Stimulated activated naive CD8-positive, alpha-beta T cell treated with anti-CD3 and anti-CD28 coated beads, Interleukin-15, Interleukin-2, amounts not matched to agents 100 ng/mL and 50 ng/mL, for 24 hours (primary cell): ENCODE results near the gene TMEM59.
"Not testable (repeated sequence)": the region's sequence is repeated elsewhere in the genome, so short reads cannot be mapped to it uniquely, and the experiment has no call there.

Experiments used
- H3K27ac Mint-ChIP-seq: one replicate; pipeline ENCODE4 v1.8.0; 2021; ENCODE audit warnings: mild to moderate bottlenecking, mixed read lengths
- H3K27me3 Mint-ChIP-seq: one replicate; pipeline ENCODE4 v1.8.0; 2021; ENCODE audit warnings: mixed read lengths
- H3K36me3 Mint-ChIP-seq: one replicate; pipeline ENCODE4 v1.8.0; 2021; ENCODE audit warnings: low read depth, mixed read lengths
- H3K4me1 Mint-ChIP-seq: one replicate; pipeline ENCODE4 v1.8.0; 2021; ENCODE audit warnings: low read depth, mixed read lengths
- H3K4me3 Mint-ChIP-seq: one replicate; pipeline ENCODE4 v1.8.0; 2021; ENCODE audit warnings: mild to moderate bottlenecking, mixed read lengths
- H3K9me3 Mint-ChIP-seq: one replicate; pipeline ENCODE4 v1.8.0; 2021; ENCODE audit warnings: mixed read lengths

TMEM59 gene

GRCh38 chr1:54080598-54081049 lies 27.6 kb upstream of the TMEM59 start:
- Mint-ChIP-seq H3K4me3 (no peak overlapping the region), H3K36me3 (no peaks in the 10 kb centered on the region), H3K4me1 (peaks cover 16% of the 10 kb centered on the region), H3K9me3 (no peaks in the 10 kb centered on the region), H3K27me3 (no peaks in the 10 kb centered on the region), H3K27ac (no peak overlapping the region)

DNA sequence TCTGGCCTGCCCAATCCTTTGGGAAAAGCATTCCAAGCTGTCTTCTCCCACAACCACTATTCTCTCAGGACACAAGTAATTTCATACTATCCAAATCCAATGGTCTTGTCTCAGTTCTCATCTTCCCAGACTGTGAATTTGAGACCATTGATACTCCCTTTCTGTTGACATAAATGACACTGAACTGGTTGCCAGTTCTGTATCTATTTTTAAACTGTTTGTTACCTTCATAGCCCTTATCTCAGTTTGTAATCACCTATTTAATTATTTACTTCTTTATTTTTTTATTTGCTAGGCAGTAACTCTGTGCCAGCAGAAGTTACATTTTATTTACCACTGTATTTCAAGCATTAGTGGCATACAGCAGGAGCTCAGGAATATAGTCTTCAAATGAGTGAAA lies 24.4 kb upstream of the TMEM59 start:
- H3K4me3 Mint-ChIP-seq, result no peak overlapping the region
- H3K4me1 Mint-ChIP-seq, result peaks cover 16% of the 10 kb centered on the region
- H3K27ac Mint-ChIP-seq, result no peak overlapping the region
- H3K36me3 Mint-ChIP-seq, result no peaks in the 10 kb centered on the region
- H3K27me3 Mint-ChIP-seq, result no peaks in the 10 kb centered on the region
- no peaks in the 10 kb centered on the region for H3K9me3 Mint-ChIP-seq

- Mint-ChIP-seq H3K4me1 (no peaks in the 10 kb centered on the region), H3K36me3 (peaks cover 13% of the 10 kb centered on the region), H3K27me3 (no peaks in the 10 kb centered on the region), H3K9me3 (no peaks in the 10 kb centered on the region), H3K4me3 (no peak overlapping the region), H3K27ac (no peak overlapping the region)
Observed at GRCh38 chr1:54070171-54070837, 17.3 kb upstream of the TMEM59 start.

GRCh38 chr1:54069791-54070170 lies 16.8 kb upstream of the TMEM59 start:
- Mint-ChIP-seq H3K9me3 (no peaks in the 10 kb centered on the region), H3K36me3 (peaks cover 13% of the 10 kb centered on the region)

GRCh38 chr1:54064299-54064698 lies 11.3 kb upstream of the TMEM59 start:
- Mint-ChIP-seq H3K4me1 (no peaks in the 10 kb centered on the region), H3K36me3 (peaks cover 10% of the 10 kb centered on the region), H3K27ac (no peak overlapping the region), H3K9me3 (no peaks in the 10 kb centered on the region), H3K27me3 (no peaks in the 10 kb centered on the region), H3K4me3 (no peak overlapping the region)

More at GRCh38 chr1:54069791-54070170, 16.8 kb upstream of the TMEM59 start:
- Mint-ChIP-seq H3K27ac (no peak overlapping the region), H3K4me1 (no peaks in the 10 kb centered on the region), H3K27me3 (no peaks in the 10 kb centered on the region), H3K4me3 (no peak overlapping the region)

- Mint-ChIP-seq H3K27ac (no peak overlapping the region), H3K4me3 (no peak overlapping the region), H3K27me3 (no peaks in the 10 kb centered on the region), H3K9me3 (no peaks in the 10 kb centered on the region), H3K4me1 (peaks cover 36% of the 10 kb centered on the region), H3K36me3 (peaks cover 37% of the 10 kb centered on the region)
Observed at GRCh38 chr1:54054438-54054749, 1.4 kb upstream of the TMEM59 start.

DNA sequence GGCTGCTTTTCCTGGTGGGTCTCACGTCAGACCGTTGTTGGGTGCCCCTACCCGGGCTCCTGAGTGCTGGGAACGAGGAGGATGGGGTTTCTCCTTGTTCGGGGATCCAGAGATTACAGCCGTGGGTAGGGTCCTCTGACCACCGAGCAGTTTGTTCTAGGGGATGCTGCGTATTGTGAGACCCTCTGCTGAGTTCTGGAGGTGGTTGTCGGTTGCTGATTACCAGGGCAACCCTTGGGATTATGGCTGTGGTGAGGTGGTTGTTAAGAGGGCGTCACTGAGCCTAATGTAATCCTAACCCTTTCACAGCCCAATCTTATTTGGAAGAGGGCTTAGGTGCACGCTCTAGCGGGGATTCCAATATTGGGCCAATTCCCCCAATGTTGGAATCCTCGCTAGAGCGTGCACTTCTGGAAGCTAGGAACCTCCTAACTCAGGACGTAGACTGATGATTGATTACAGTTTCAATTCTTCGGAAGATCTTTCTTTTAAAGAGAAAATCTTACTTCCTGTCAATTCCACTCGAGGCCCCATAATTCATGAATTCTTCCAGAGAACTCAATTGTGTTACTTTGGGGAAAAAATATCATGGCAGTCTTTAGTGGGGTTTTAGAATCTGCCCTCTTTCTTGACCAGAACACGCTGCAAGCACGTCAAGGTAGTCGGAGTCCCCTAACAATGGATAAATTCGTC lies 887 bp upstream of the TMEM59 start:
- H3K4me1 Mint-ChIP-seq, result peaks cover 38% of the 10 kb centered on the region
- no peaks in the 10 kb centered on the region for H3K27me3 Mint-ChIP-seq
- H3K4me3 Mint-ChIP-seq, result no peak overlapping the region
- H3K36me3 Mint-ChIP-seq, result peaks cover 32% of the 10 kb centered on the region
- no peak overlapping the region for H3K27ac Mint-ChIP-seq
- H3K9me3 Mint-ChIP-seq, result no peaks in the 10 kb centered on the region

- no peak overlapping the region for H3K4me3 Mint-ChIP-seq
- H3K27ac Mint-ChIP-seq, result no peak overlapping the region
- no peaks in the 10 kb centered on the region for H3K27me3 Mint-ChIP-seq
- no peaks in the 10 kb centered on the region for H3K9me3 Mint-ChIP-seq
- H3K4me1 Mint-ChIP-seq, result peaks cover 42% of the 10 kb centered on the region
- peaks cover 19% of the 10 kb centered on the region for H3K36me3 Mint-ChIP-seq
Observed at GRCh38 chr1:54052431-54052933, 522 bp downstream of the TMEM59 start.

- H3K9me3 Mint-ChIP-seq, result no peaks in the 10 kb centered on the region
- H3K27ac Mint-ChIP-seq, result no peak overlapping the region
- H3K27me3 Mint-ChIP-seq, result no peaks in the 10 kb centered on the region
- H3K4me1 Mint-ChIP-seq, result peaks cover 45% of the 10 kb centered on the region
- peaks cover 14% of the 10 kb centered on the region for H3K36me3 Mint-ChIP-seq
- no peak overlapping the region for H3K4me3 Mint-ChIP-seq
Observed at GRCh38 chr1:54051933-54052430, 1.0 kb downstream of the TMEM59 start.

DNA sequence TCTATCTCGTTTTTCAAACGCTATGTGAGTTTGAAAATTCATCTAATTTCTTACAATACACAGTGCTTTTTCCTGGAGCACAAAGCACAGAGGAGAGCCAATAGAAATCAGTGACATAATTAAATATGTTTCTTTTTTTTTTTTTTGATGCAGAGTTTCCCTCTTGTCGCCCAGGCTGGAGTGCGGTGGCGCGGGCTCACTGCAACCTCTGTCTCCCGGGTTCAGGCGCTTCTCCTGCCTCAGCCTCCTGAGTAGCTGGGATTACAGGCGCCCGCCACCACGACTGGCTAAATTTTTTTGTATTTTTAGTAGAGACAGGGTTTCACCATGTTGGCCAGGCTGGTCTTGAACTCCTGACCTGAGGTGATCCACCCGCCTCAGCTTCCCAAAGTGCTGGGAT lies 2.6 kb downstream of the TMEM59 start:
- not testable (repeated sequence) for H3K27me3 Mint-ChIP-seq, H3K27ac Mint-ChIP-seq, H3K36me3 Mint-ChIP-seq, H3K4me3 Mint-ChIP-seq, H3K9me3 Mint-ChIP-seq
- H3K4me1 Mint-ChIP-seq, result peaks cover 36% of the 10 kb centered on the region

DNA sequence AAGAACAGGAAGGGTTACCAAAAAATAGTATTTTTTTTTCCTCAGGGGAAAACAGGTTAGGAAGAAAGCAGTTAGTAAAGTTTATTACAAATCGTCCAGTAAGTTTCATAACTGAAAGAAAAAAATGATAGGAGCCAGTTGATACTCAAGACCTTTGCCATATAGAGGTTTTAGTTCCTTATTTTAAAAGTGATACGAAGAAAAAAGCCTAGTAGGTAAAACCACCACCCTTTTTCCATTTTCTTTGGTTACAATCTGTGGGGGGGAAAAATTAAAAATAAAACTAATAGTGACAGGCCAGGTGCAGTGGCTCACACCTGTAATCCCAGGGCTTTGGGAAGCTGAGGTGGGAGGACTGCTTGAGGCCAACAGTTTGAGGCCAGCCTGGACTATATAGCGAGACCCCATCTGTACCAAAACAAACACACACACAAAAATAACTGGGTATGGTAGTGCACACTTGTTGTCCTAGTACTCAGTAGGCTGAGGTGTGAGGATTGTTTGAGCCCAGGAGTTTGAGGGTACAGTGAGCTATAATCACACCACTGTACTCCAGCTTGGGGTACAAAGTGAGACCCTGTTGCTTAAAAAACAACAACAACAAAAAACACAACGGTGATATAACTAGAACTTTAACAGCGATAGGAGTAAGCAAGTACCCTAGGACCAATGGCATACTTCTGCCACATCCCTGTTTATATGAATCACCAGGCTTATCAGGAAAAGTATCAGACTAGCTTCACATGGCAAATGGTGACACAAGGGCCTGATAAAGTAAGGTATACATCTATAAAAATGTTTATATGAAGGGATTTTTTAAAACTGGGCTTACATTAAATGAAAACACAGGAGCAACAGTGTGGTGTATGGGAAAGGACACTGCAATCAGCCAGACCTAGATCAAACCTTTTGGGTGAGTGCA lies 5.4 kb downstream of the TMEM59 start:
- Mint-ChIP-seq H3K9me3 (no peaks in the 10 kb centered on the region), H3K36me3 (peaks cover 23% of the 10 kb centered on the region), H3K27me3 (no peaks in the 10 kb centered on the region), H3K27ac (peak overlapping the region; percentile 24), H3K4me3 (no peak overlapping the region), H3K4me1 (peaks cover 22% of the 10 kb centered on the region)

GRCh38 chr1:54046671-54047383 lies 6.2 kb downstream of the TMEM59 start:
- H3K4me3 Mint-ChIP-seq, result no peak overlapping the region
- H3K9me3 Mint-ChIP-seq, result no peaks in the 10 kb centered on the region
- H3K27me3 Mint-ChIP-seq, result no peaks in the 10 kb centered on the region
- peak overlapping the region; percentile 24 for H3K27ac Mint-ChIP-seq
- peaks cover 31% of the 10 kb centered on the region for H3K36me3 Mint-ChIP-seq
- H3K4me1 Mint-ChIP-seq, result peaks cover 22% of the 10 kb centered on the region

DNA sequence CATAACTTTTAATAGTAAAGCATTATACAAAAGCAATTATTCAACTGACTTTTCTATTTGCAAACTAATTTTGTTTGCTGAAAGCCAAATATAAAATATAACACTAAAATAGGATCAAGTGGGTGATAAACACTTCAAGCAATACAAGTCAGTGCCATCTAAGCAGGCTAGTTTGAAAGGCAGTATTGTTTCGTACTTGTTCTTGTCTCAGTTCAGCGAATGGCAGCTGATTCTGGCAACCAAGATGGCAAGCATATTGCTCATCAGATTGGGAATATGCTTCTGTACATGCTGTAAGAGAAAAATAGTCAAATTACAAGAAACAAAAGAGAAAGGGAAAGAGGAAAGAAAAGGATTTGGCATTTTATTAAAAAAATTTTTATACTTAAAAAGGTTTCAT lies 7.5 kb downstream of the TMEM59 start:
- Mint-ChIP-seq H3K36me3 (peaks cover 42% of the 10 kb centered on the region), H3K27ac (no peak overlapping the region), H3K27me3 (no peaks in the 10 kb centered on the region), H3K4me3 (no peak overlapping the region), H3K9me3 (no peaks in the 10 kb centered on the region), H3K4me1 (peaks cover 22% of the 10 kb centered on the region)

DNA sequence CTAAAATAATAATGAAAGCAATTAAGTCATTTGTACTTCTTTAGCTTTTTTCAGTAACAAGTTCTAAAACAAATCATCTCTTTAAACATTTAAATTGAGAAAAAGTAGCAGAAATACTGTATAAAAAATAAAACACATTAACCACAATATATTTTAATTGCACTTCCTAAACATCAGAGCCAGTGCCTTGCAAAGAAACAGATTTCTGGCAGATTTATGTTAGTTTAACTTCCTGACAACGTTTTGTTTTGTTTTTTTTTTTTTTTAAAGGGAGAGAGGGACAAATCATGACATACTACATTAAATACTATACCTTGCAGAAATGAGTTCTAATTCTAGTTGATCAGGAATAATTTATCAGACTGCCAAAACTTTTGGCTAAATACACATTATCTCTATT lies 11.2 kb downstream of the TMEM59 start:
- Mint-ChIP-seq H3K36me3 (peaks cover 56% of the 10 kb centered on the region), H3K9me3 (no peaks in the 10 kb centered on the region), H3K4me1 (no peaks in the 10 kb centered on the region), H3K4me3 (no peak overlapping the region), H3K27me3 (no peaks in the 10 kb centered on the region), H3K27ac (no peak overlapping the region)
